HG02588 (cell line): ENCODE results near the gene NUTM2F.
"Not testable (repeated sequence)": the region's sequence is repeated elsewhere in the genome, so short reads cannot be mapped to it uniquely, and the experiment has no call there.

ENCODE experiments used
- ATAC-seq: cut with Tn5 transposase; IDR thresholded peaks from one replicate; pipeline ENCODE4 v1.9.1; 2021; ENCODE audit warnings: mild to moderate bottlenecking, moderate library complexity; ENCODE audit not compliant: unreplicated experiment

NUTM2F gene, protein sequence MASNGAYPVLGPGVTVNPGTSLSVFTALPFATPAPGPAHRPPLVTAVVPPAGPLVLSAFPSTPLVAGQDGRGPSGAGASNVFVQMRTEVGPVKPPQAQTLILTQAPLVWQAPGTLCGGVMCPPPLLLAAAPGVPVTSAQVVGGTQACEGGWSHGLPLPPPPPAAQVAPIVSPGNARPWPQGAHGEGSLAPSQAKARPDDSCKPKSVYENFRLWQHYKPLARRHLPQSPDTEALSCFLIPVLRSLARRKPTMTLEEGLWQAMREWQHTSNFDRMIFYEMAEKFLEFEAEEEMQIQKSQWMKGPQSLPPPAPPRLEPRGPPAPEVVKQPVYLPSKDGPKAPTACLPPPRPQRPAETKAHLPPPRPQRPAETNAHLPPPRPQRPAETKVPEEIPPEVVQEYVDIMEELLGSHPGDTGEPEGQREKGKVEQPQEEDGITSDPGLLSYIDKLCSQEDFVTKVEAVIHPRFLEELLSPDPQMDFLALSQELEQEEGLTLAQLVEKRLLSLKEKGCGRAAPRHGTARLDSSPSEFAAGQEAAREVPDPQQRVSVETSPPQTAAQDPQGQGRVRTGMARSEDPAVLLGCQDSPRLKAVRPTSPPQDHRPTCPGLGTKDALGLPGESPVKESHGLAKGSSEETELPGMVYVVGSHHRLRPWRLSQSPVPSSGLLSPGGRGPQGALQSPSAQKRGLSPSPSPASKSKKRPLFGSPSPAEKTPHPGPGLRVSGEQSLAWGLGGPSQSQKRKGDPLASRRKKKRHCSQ

GRCh38 chr9:94328544-94328943 is at the start of gene NUTM2F:
TSS of gene NUTM2F (minus strand) at chr9:94328644. CDS start at chr9:94328623, 21 bp downstream.
- ATAC-seq, result not testable (repeated sequence)

DNA sequence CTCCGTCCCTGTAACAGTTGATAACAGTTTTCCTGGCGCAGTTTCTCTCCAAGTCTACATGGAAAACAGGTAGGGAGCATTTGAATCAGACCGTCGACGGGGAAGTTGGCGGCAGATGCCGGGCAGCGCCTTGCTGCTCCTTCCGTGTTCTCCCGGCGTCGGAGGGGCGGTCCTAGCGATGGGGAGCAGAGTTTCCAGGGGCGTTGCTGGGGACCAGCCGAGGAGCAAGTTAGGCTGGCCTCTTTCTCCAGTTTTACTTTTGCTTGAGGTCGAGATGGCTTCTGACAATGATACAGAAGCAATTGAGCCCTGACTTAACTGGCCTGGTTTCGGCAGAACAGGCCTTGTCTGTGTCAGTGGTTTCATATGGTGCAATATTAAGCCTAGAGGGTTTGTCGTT is 46.8 kb upstream of the NUTM2F start:
- ATAC-seq, result peak; percentile 55

- ATAC-seq, result peak; percentile 92
Observed at GRCh38 chr9:94374176-94375056, 46.0 kb upstream of the NUTM2F start.

- not testable (repeated sequence) for ATAC-seq
Observed at GRCh38 chr9:94373779-94374175, 45.3 kb upstream of the NUTM2F start.

DNA sequence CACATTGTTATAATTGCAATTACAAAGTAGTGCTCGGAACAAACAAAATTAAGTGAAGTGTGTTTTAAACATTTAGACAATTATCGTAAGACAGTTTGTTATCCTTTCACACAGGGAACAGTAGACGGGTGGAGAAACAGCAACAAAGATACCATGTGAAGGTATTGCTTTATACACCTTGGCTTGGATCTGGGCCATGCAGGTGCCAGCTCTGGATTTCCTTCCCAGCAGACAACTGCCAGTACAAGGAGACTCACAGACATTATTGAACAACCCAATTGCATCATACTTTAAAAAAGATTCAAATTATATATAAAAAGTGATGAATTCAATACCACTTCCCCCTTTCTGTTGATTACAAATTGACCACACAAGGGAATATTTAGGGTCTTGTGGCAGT is 41.8 kb upstream of the NUTM2F start:
- not testable (repeated sequence) for ATAC-seq

DNA sequence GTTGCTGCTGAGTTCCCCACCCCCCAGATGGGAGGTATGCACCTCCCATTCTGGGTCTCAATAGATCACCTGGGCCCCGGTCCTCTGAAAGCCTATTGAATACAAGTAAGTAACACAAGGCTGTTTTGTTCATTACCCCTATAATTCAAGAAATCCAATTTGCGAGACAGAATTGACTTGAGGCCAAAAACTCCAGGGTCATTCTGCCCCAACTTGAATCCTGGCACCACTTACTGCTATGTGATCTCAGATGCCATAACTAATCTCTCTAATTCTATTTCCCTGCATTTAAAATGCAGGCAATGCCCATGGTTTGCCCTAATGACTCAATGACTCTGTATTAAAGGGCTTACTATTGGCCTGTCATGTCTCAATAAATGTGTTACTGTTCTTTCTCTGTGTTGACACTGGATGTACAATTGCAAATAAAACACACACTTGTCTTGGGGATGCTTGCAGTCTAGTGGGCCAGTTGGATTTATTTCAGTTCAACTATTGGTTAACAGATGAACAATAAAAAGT is 35.7 kb upstream of the NUTM2F start:
- ATAC-seq, result not testable (repeated sequence)

- not testable (repeated sequence) for ATAC-seq
Observed at GRCh38 chr9:94357158-94357557, 28.7 kb upstream of the NUTM2F start.

DNA sequence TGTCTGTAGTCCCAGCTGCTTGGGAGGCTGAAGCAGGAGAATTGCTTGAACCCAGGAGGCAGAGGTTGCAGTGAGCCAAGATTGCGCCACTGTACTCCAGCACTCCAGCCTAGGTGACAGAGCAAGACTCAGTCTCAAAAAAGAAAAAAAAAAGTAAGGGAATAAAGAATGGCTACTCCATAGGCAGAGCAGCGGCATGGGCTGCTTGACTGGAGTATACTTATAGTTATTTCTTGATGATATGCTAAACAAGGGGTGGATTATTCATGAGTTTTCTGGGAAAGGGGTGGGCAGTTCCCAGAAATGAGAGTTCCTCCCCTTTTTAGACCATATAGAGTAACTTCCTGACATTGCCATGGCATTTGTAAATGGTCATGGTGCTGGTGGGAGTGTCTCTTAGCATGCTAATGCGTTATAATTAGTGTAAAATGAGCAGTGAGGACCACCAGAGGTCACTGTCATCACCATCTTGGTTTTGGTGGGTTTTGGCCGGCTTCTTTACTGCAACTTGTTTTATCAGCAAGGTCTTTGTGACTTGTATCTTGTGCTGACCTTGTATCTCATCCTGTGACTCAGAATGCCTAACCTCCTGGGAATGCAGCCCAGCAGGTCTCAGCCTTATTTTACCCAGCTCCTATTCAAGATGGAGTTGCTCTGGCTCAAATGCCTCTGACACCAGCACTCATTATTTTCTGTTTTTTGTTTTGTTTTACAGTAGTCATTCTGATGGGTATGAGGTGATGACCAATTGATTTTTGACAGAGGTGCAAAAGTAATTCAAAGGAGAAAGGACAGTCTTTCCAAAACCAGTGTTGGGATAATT is 23.7 kb upstream of the NUTM2F start:
- ATAC-seq, result not testable (repeated sequence)

GRCh38 chr9:94348754-94349153 is 20.3 kb upstream of the NUTM2F start:
- not testable (repeated sequence) for ATAC-seq

DNA sequence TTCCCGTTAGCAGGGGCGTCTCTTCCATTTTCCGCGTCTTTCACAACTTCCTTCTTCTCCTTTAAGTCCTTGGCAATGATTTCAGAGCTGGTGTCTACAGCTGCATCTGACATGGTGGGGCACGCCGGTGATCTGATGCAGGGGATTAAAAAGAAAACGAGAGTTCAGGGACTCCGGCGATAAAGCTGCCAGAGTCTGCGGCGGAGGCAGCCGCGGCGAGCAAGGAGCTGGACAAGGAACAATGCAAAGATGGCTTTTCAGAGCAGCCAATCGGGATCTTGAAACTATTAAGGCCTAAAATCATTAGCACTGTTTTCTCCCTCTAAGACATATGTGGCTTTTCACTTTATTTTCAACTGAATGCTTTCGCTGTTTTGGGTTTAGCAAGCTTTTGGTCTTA is 19.0 kb upstream of the NUTM2F start:
- ATAC-seq, result not testable (repeated sequence)

- ATAC-seq, result not testable (repeated sequence)
Observed at GRCh38 chr9:94341703-94342102, 13.3 kb upstream of the NUTM2F start.

GRCh38 chr9:94340750-94341149 is 12.3 kb upstream of the NUTM2F start:
- not testable (repeated sequence) for ATAC-seq

GRCh38 chr9:94339657-94340056 is 11.2 kb upstream of the NUTM2F start:
- not testable (repeated sequence) for ATAC-seq

GRCh38 chr9:94338723-94339122 is 10.3 kb upstream of the NUTM2F start:
- not testable (repeated sequence) for ATAC-seq

DNA sequence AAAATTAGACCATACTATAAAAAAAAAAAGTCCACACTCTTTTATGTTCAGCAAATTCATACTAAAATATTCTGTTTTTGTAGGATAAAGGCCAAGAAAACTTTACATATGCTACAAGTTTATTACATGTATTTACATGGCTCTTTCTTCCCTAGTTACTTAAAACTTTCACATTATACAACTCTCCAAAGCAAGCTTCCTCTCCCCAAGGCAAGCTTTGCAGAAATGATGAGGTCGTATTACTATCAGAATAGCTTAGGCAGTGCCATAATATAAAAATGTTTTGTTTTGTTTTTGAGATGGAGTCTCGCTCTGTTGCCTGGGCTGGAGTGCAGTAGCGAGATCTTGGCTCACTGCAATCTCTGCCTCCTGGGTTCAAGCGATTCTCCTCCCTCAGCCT is 8.0 kb upstream of the NUTM2F start:
- not testable (repeated sequence) for ATAC-seq

DNA sequence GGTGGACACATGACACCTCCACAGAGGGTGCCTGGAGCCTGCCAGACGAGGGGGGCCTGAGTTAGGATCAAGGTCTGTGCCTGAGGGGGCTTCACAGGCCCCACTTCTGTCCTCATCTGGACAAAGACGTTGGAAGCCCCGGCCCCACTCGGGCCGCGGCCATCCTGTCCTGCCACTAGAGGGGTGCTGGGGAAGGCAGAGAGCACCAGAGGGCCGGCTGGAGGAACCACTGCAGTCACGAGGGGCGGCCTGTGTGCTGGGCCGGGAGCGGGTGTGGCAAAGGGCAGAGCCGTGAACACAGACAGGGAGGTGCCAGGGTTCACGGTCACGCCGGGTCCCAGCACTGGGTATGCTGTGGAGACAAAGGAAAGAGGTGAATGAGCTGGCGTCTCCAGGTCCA is 2.9 kb downstream of the NUTM2F start:
- not testable (repeated sequence) for ATAC-seq

- not testable (repeated sequence) for ATAC-seq
Observed at GRCh38 chr9:94323153-94323798, 5.2 kb downstream of the NUTM2F start.

DNA sequence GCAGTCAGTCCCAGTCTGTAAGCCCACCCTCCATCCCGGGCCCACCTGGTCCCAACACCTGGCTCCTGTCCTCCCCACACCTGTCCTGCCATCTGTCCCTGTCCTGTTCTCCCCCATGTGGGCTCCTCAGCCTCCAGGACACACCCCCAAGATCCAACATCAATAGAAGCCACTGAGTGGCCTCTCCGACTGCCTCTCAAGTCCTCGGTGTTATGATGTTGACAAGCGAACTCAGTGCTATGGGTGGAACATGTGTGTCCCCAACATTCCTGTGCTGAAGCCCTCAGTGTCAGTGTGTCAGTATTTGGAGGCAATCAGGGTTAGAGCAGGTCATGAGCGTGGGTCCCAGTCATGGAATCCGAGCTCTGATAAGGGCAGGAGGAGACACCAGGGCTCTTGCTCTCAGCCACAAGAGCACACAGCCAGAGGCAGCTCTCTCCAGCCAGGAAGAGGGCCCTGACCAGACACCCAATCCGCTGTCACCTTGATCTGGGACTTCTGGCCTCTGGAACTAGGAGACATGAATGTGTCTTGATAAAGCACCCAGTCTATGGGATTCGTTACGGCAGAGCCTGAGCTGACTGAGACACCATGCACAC is 6.0 kb downstream of the NUTM2F start:
- ATAC-seq, result not testable (repeated sequence)
